Lower leg skin (tissue), 3 donors: Measurements from ENCODE around the gene CLIC3.

Source experiments
- CTCF ChIP-seq, 3 donors: fragments of 450-650 bp; IDR thresholded peaks; one replicate each; pipeline ENCODE4 v1.5.1; 2016; ENCODE audit warnings: antibody characterized with exemption in 3 of 3, mild to moderate bottlenecking in 3 of 3, moderate library complexity in 2 of 3
- POLR2A ChIP-seq, 2 donors: fragments of 450-650 bp; IDR thresholded peaks; one replicate each; pipeline ENCODE4 v1.6.1; 2016 to 2017; ENCODE audit warnings: antibody characterized with exemption in 2 of 2, mild to moderate bottlenecking in 1 of 2, moderate library complexity in 1 of 2

- TF ChIP-seq CTCF (IDR thresholded peaks at IDR 0.05), result no peak
- no peak for TF ChIP-seq POLR2A (IDR thresholded peaks at IDR 0.05)
Observed at GRCh38 chr9:137013571-137013940, 17.2 kb upstream of the CLIC3 start.
